GM19025 (cell line): ENCODE data around the gene DNAAF9.

Experiments used
- ATAC-seq: cut with Tn5 transposase; IDR thresholded peaks from one replicate; pipeline ENCODE4 v1.9.1; 2021; ENCODE audit warnings: mild to moderate bottlenecking, low read depth, moderate library complexity; ENCODE audit not compliant: unreplicated experiment

The DNAAF9 gene

DNA sequence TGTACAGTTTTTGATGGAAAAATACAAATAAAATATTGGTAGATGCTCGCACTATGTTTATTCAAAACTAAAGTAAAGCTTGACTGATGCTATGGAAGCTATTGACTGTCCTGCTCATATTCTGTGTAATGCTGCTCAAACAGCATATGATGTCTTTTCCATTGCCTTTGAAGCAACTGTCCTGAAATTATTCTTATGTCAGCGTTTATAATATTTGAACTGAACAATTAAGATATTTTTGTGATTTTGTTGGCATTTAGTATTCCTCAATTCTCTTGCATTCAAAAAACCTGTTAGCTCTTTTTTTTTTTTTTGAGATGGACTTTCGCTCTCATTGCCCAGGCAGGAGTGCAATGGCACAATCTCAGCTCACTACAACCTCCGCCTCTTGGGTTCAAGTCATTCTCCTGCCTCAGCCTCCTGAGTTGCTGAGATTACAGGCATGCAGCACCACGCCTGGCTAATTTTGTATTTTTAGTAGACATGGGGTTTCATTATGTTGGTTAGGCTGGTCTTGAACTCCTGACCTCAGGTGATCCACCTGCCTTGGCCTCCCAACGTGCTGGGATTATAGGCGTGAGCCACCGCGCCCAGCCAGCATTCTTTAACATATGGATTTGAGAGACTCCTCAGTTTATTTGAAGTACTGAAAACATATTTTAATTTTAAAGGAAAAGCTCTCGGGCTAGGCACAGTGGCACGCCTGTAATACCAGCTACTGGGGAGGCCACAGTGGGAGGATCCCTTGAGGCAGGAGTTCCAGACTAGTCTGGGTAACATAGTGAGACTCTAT, 5.3 kb upstream of the DNAAF9 start:
- ATAC-seq: no peak

DNA sequence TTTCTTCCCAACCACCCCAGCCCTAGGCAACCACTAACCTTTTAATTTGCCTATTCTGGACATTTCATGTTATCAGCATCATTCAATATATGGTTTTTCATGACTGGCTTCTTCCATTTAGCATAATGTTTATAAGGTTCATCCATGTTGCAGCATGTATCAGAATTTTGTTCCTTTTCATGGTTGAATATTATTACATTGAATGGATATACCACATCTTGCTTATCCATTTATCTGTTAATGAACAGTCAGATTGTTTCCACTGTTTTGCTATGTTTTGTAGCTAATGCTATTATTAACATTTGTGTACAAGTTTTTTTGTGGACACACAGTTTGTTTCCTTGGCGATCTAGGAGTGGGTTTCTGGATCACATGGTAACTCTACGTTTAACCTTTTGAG, 3.0 kb upstream of the DNAAF9 start:
- no peak for ATAC-seq

- no peak for ATAC-seq
Measured at GRCh38 chr20:3409417-3409816, 1.9 kb upstream of the DNAAF9 start.

GRCh38 chr20:3407771-3408637, 535 bp upstream of the DNAAF9 start:
- ATAC-seq: peak; percentile 46

DNA sequence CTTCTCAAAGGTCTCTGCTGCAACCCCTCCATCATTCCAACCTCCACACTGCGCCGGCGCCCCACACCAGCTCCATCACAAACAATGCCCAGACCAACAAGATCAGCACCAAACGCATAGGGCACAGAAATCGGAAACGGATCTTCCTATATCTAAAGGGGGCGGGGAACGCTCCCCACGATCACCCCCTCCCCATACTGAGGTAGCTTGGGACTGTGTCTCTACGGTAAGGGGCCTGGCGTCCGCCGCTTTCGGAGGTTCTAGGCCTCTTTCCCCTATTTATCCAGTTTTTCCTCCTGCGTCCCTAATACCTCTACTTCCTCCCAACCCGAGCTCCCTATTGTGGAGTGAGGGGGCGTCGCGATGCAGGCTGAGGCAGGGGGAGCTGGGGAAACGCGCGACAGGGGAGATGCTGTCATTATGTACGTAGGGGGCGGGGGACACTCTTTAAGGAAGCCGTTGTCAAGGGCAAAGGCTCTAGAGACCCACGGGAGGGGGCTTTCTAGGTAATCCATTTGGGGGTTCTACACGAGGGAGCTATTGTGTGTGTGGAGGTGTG, 909 bp downstream of the DNAAF9 start:
- no peak for ATAC-seq

GRCh38 chr20:3405696-3406358, 1.6 kb downstream of the DNAAF9 start:
- ATAC-seq: no peak

DNA sequence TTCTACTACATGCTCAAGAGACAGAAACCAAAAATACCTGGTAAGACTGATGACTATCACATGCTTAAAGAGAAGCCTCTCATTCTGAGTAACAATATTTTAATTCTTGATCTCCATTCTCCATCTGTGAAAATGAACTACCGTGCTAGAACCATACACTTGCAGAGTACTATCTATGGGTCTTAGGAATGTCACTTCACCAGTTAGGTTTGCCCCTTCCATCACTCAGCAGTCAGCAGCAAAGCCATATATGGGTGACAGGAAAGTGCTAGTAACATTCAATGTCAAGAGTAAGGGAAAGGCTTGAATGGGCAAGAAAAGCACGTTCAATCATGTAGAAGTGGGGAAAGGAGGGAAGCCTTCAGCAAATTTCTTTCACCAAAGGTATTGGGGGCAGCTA, 2.3 kb downstream of the DNAAF9 start:
- ATAC-seq: no peak

DNA sequence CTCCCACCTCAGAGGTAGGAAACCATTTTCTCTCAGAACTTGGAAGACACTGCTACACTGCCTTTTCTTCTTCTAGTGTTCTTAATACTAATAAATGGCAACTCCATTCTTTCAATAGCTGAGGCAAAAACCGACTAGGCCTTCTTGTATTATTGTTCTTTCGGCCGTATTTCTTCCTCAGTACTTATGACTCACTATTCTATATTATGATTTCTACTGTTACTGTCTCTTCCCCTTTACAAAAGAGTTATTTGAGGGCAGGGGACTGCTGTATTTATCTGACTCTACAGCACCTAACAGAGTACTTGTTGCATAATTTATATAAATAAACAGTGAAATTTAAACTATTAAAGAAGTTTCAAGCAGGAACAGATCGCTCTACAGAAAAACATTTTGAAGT, 3.1 kb downstream of the DNAAF9 start:
- no peak for ATAC-seq

GRCh38 chr20:3403741-3404140, 3.7 kb downstream of the DNAAF9 start:
- ATAC-seq: no peak

DNA sequence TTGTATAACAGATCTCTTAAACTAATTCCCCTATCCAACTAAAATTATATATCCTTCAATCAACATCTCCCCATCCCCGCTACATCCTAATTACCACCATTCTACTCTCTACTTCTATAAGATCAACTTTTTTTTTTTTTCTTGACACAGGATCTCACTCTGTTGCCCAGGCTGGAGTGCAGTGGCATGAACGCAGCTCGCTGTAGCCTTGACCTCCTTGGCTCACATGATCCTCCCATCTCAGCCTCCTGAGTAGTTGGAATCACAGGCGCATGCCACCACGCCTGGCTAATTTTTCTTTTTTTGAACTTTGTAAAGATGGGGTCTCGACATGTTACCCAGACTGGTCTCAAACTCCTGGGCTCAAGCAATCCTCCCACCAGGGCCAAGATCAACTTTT, 5.0 kb downstream of the DNAAF9 start:
- ATAC-seq: no peak

DNA sequence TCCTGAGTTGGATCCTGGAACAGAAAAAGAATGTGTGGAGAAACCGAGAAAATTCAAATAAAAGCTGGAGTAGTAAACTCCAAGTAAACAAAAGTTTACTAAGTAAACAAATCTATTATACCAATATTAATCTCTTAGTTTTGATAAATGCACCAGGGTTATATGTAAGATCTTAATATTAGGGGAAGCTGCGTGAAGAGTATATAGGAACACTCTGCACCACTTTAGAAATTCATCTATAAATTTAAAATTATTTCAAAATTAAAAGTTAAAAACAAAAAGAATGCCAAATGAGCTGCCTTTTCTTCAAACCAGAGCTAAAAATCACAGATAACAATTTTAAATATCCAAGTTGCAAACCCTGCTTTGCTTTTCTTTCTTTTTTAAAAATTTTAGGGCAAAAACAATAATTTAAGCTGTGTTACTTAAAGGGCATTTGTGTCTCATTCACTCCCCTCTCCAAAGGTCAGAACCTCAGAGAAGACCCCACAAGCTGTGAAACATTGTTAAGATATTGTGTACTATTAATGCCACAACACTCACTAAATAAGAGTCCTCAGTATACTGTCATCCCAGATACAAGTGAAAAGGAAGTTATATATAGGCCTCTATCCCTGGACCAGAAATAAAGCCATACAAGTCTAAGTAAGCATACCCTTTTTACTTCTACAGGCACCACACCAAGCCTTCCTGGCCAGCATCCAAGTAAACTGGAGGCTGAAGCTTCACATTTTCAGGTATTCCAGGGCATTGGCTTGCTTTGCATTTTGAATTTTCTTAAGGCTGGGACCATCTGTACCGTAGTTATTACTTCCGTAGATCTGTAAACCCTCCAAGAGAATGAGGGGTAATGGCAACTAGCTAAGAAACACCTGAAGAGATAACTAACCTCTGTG, 7.0 kb downstream of the DNAAF9 start:
- no peak for ATAC-seq

DNA sequence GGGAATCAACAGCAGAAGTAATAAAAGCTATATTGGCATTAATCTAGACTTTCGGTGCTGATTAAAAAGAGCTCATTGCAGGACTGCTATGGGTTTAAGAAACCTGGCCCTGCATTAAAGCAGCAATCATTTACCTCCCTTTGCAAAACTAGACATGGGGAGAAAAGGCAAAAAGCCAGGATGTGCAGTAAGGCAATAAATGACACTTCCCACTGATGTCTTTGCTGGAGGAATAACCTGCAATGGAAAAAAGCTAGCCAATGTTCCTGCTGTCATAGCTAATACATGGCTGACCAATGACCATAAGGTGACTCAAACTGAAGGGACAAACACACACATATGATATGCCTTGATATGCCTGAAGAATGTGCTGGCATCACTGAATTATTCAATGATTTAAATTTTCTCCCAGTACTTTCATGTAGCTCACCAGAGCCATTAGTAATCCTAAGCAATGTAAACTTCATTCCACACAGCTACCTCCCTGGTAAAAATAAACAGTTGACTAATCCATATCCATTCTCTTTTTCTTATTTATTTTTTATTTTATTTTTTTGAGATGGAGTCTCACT, 8.7 kb downstream of the DNAAF9 start:
- ATAC-seq: no peak

GRCh38 chr20:3396492-3396891, 11.0 kb downstream of the DNAAF9 start:
- no peak for ATAC-seq

DNA sequence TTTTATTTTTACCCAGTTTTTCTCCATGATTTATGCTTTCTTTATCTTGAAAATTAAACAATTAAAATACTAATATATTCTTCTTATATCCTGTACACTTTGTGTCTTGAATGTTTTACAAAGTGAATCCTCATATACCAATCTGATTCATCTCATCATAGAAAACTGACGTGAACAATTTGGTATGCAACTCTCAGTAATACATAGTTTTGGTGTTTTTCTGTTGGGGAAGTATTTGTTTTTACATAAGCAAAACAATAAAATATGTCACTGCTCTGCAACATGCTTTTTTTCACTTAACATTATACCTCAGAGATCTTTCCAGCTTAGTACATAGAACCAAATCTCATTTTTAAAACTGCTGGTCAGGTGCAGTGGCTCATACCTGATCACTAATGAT, 14.7 kb downstream of the DNAAF9 start:
- no peak for ATAC-seq

DNA sequence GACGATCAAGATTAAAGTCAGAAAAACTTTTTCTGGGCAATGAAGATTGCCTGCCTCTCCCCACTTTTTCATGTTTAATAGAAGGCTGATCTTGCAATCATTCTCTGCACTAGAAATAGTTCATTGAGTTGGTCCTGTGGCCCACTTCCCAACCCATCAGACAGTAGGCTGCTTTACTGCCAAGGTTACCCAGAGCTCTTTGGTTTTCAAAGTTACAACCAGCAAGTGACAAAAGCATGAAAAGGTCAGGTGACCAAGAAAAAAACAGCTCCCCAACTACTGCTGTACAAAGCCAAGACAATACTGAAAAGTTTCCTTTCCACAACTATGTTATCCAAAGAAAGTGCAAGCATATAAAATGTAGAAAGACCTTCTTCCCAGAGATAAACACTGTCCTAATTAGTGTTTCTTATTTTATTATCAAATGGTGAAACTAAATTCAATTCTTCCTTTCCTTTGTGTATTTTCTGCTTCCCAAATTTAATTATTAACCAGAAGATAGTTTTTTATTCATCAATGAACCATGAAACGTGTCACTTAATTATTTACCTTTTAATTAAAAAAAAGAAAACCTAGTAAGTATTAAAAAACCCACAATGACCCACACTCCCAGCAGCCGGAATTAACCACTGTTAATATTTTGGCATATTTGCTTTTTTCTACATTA, 16.6 kb downstream of the DNAAF9 start:
- no peak for ATAC-seq

DNA sequence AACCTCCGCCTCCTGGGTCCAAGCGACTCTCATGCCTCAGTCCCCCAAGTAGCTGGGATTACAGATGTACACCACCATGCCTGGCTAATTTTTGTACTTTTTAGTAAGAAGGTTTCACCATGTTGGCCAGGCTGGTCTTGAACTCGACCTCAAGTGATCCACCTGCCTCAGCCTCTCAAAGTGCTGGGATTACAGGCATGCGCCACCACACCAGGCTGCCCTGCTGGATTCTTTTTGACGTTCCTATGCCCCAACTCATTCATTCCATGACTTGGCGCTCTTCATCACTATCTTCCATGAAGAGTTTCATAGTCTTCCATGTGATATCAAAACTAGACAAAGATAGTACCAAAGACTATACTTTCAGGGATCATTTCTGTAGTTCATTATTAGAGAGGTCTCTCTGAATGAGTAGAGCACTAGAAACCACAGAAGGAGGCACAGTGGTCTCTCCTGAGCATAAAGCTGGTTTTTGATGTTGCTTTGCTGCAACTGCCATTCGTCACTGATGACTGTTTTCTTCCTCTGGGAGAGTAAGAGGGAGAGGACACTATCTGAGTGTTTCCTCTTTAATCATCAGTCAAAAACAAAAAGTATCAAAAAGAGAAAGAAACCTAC, 23.5 kb downstream of the DNAAF9 start:
- no peak for ATAC-seq

DNA sequence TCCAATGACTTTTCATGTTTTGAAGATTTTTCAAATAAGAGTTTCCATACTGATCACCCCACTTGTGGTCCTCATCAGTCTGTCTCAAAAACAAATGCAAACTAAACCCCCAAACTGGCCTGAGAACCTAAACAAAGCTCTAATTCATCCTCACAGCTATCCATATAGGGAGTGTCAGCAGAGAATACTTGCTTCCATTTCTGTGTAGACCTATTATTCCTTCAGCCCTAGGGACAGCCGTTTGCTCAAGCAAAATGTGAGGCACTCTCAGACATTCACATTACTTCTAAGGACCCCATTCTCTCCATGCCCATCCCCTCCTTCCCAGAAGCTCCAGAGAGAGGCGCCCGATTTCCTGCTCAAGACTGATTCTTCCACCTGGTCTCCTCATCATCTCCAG, 24.6 kb downstream of the DNAAF9 start:
- ATAC-seq: no peak

DNA sequence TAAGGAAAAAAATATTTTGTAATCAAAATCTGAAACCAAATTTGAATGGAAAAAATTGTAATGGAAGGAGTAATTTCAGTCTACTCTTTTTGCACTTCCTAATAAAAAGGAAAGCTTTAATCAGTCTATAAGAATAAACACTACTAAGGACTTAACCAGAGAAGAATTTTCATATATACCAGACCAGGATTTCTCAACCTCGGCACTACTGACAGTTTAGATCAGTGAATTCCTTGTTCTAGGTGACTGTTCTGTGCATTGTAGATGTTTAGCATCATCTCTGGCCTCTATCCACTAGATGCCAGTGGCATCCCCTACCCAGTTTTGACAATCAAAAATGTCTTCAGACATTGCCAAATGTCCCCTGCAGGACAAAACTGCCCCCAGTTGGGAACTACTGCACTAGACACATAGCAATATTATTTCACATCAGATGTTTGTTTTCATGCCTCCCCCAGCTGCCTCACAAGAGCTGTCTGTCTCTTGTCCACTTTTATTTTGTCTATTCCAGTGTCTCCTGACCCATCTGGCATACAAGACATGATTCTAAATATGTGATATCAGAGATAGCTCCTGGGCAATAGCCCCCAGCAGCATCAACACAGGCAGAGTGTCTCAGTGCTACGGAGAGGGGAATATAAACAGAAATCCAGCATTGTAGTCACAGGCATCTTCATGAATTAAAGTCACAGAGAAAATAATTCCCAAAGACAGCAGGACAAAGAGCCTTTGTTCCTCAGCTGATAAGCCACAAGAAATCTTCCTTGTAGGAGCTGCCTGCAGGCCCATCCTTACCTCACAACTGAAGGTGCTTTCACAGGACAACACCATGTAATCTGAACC, 27.0 kb downstream of the DNAAF9 start:
- no peak for ATAC-seq
